ENCODE measurements around the gene INA. TPM values are rescaled to one million over a fixed set of nuclear protein-coding genes. Genes with fewer than 3 reads are reported as not detected.

INA gene
- total RNA-seq, 1 donor from 2014 or later = 1.4 TPM

Other genes with a start within 250 kb of the INA start
- gene NT5C2, start 83.9 kb upstream of the INA start, total RNA-seq (ENCODE audit: insufficient read depth, low replicate concordance) = 81.4 TPM
- gene RPEL1, start 31.3 kb upstream of the INA start, total RNA-seq (ENCODE audit: insufficient read depth, low replicate concordance) = 3.9 TPM
- gene PCGF6, start 74.0 kb downstream of the INA start, total RNA-seq (ENCODE audit: insufficient read depth, low replicate concordance) = 11.1 TPM
- 7.0 TPM for gene TAF5, start 90.8 kb downstream of the INA start, total RNA-seq (ENCODE audit: insufficient read depth, low replicate concordance)
- gene ATP5MK, start 119.3 kb downstream of the INA start, total RNA-seq (ENCODE audit: insufficient read depth, low replicate concordance) = 138 TPM
- 99.9 TPM for gene PDCD11, start 119.5 kb downstream of the INA start, total RNA-seq (ENCODE audit: insufficient read depth, low replicate concordance)
- 7.2 TPM for gene CALHM2, start 175.2 kb downstream of the INA start, total RNA-seq (ENCODE audit: insufficient read depth, low replicate concordance)
- 0.48 TPM for gene CALHM1, start 181.8 kb downstream of the INA start, total RNA-seq (ENCODE audit: insufficient read depth, low replicate concordance)
- not detected for gene CALHM3, start 202.1 kb downstream of the INA start, total RNA-seq (ENCODE audit: insufficient read depth, low replicate concordance)
- gene NEURL1, start 216.6 kb downstream of the INA start, total RNA-seq (ENCODE audit: insufficient read depth, low replicate concordance) = 0.24 TPM